KG1 (cell line): ENCODE data around the gene TCF4.

Experiments
- DNase-seq: peaks from one replicate; lab custom pipeline; 2025; lab: John Stamatoyannopoulos, UW

The TCF4 gene

DNA sequence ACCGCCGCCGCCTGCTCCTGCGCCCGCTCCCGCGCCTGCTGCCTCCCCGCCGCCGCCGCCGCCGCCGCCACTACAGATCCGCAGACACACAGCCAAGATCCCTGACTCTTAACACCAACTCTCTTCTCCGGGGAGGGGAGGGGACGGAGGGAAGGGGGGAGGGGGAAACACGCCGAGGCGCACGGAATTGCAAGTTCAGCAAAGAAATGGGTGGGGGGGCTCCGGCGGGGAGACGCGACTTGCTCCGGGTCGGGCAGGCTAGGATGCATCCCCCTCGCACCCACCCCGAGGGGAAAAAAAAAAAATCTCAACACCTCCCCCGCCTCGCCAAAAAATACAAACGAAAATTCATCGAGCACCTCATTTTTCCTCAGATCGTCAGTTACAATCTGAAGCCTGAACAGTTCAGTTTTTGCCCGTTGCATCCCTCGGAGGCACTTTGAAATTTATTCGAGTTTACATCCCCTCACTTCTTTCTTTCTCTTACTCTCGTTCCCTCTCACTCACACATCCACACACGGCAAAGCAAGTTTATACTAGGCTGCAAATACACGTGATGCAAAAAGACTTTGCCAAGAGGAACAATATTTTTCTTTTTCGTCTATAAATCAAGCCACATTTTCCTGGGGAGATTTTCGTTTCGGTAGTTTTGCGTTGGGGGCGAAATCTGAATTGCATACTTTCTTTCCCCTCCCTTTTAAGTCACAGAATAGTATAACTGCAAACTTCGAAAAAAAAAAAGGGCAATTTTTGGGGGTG is at the start of gene TCF4:
TCF4 (minus strand) TSS at position 82 of the 759 bp plus-strand sequence. CDS start 1,076 bp downstream, outside the sequence.
- peak; percentile 59 for DNase-seq

DNA sequence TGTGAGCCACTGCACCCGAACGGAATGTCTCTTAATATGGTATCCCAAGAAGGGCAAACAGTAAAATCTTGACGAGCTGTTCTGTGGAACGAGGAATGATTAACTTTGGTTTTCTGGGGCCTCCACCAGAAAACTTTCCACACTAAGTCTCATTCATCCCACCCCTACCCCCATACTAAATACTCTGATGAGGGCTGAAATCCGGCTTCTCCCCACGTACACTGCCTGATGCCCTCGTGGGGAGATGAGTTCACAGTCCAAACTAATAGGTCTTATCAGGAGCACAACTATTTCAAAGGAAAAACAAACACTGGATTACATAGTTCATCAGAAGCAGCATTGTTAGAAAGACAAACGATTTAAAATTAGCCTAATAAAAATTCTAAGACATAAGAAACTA is 49.2 kb upstream of the TCF4 start:
- DNase-seq, result no peak

DNA sequence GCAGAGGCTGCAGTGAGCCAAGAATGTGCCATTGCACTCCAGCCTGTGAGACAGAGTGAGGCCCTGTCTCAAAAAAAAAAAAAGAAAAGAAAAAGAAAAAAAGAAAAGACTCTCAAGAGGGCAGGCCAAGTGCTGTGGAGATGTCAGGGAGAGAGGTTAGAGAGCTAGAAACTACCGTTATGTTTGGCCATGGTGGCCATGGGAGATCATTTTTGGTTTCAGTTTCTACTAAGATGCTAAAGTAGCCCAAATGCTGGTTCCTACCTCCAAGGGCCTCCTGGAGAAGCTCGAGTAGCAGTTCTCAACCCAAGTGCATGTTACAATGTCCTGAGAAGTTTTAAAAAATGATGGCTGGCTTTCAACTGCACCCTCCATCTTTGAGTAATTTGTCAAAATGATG is 47.4 kb upstream of the TCF4 start:
- no peak for DNase-seq

DNA sequence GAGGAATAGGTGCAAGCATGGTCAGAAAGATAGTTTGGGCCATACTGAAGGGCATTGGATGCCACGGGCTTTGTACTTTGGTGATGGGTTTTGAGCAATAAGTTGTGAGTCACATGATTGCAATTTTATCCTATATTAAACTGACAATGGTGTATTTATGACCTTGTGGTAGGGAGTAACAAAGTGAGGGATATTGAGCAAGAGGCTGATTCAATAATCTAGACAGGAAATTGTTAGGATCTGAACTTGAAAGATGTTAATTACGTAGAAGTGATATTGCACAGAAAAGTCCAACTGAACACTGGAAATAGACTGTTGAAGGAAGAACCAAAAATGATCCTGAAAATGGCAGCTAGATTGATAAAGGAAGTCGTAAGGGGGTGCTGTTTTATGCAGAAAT is 46.6 kb upstream of the TCF4 start:
- DNase-seq, result no peak

DNA sequence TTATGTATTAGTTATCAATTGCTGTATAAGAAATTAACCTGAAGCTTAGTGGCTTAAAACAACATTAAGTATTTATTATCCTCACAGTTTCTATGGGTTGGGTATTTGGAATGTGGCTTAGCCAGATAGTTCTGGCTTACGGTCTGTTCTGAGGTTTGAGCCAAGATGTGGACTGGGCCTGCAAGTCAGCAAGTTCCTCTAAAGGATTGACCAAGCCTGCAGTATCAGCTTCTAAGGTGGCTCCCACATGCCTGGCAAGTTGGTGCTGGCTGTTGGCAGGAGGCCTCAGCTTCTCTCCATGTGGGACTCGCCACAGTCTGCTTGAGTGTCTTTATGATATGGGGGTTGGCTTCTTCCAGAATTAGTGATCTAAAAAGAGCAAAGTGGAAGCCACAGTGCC is 45.0 kb upstream of the TCF4 start:
- DNase-seq, result no peak

DNA sequence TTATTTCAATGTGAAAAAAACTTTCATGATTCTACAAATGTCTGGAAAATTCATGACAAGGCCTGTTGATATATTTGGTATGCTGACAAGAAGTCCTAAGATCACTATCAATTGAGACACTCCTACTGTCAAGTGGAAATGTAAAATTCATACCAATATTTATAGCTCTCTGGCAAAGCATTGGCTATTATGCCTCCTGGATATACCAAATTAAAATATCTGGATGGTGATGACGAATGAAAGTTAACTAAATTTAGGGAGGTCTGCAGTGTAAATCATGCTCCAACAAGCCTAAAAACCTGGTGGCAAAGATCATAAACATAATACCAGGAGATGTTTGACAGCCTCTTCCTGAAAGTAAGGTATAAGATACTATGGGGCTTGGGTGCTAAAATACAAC is 41.1 kb upstream of the TCF4 start:
- no peak for DNase-seq

DNA sequence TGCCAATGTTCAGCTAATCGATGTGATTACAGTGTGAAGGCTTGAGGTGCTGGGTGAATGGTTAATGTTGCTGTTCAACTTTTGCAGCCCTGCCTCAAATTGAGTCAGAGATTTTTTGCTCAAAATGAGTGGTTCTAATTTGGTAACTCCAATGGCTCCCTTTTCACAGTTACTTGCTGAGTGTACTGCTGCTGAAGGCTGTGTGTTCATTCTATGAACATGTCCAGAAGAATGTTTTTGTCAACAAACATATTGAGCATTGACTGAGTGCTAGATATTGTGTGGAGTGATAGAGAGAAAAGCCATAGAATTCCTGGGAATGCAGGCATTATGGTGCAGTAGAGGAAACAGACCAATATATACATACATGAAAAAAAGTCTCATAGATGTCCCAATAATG is 39.0 kb upstream of the TCF4 start:
- DNase-seq, result no peak

DNA sequence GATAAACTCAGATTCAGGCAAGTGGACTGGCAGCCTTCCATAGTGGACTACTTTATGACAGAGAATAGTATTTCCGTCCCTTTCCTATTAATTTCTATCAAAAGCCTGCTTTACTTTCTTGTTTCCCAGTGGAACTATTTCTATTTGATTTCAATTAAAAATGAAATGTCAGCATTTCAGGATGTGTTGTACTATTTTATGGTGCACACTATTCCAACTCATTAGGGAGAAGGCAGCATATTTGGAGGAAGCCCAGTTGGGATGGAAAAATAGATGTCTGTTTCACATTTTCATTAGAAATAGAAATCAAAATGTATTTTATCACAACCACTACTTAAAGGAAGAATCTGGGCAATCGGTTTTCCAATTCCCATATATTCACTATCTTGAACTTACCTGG is 37.9 kb upstream of the TCF4 start:
- DNase-seq, result no peak

DNA sequence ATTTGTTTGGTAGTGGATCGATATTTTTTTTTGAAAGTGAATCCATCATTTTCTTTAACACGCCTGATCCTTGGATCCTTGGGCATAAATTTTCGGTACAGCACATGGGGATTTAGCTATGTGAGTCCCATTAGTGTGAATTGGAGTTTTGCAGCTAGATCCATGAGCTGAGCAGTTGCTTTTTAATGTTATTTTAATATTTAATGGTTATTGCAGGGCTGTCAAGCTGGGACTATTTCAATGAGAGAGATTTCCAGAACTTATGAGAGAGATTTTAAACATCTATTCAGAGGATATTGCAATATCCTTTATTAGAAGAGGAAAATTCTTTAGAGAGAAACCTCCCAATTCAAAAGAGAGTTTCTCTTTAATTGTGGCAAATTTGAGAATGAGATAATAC is 35.6 kb upstream of the TCF4 start:
- no peak for DNase-seq

DNA sequence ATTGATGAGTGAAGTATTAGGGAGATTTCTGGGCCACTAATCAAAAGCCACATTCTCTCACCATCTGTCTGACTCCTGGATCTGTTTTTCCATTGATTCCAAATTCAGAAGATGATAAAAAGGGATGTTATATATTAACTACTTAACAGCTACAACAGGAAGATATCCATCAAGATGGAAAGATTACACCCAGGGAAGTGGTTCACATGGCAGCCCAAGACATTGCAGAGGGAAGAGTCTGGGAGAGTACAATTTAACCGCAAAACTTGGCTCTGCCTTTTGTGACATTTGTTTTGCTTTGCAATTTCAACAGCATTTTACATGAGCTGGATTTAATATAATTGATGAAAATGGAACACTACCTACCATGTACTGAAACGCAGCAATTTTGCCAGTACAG is 22.5 kb upstream of the TCF4 start:
- no peak for DNase-seq

DNA sequence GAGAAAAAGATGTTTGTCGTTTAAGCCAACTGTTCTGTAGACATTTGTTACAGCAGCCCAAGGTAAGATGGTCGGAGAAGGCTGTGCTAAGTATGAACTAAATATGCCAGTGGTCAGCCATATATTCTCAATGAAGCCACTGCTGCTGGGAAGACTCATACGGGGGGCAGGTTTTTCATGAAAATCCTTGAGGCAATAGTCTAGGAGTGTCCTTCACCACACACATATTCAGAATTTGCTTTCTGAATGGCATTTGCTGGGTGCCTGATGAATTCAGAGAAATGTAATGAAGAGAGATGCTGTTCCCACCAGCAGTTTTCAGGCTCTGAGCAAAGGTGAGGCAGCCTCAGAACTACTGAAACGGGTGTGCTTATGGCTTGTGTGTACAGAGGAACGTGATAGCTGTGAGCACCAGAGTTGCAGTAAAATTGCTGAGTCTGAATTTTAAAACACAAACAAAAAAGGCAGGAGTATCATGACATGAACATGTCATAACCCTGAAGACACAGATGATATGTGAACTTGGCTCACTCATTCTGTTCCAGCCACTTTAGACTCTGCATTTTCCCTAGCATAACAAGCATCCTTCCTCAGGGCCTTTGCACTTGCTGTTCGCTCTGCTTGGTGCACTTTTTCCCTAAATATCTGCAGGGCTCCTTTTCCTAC is 21.3 kb upstream of the TCF4 start:
- no peak for DNase-seq

DNA sequence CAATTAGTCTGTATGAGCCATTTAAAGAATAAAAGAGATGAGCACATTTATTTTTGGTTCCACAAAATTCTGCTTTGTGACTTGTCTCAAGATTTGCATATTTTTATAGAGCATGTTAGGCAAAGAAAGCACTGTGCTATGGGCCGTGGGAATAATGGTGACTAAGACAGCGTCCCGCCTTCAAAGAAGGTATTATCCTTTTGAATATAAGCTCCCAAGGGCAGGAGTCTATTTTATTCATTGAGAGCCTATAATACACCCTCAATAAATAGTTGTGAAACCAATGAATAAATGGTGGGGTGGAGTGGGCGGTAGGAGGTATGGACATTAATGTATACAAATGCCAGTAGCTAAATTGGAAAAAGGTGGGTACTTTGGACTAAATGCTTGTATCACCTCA is 20.5 kb upstream of the TCF4 start:
- no peak for DNase-seq

DNA sequence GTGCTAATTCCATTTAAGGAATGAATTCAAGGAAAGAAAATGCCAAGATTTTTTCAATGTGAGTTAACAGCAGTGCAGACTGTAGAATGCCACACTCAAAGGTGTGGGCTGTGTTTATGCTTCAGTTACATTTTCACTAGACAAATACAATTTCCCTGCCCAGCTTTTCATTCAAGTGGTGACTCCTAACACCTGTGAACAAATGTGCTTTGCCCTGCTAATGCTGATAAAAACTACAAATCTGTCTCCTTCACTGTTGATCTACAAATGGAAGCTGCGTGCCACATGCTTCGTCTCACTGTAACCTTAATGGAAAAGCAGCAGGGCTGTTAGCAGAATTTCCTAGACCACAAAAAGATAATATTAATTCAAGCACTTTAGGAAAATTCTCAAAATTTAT is 19.8 kb upstream of the TCF4 start:
- DNase-seq, result no peak

DNA sequence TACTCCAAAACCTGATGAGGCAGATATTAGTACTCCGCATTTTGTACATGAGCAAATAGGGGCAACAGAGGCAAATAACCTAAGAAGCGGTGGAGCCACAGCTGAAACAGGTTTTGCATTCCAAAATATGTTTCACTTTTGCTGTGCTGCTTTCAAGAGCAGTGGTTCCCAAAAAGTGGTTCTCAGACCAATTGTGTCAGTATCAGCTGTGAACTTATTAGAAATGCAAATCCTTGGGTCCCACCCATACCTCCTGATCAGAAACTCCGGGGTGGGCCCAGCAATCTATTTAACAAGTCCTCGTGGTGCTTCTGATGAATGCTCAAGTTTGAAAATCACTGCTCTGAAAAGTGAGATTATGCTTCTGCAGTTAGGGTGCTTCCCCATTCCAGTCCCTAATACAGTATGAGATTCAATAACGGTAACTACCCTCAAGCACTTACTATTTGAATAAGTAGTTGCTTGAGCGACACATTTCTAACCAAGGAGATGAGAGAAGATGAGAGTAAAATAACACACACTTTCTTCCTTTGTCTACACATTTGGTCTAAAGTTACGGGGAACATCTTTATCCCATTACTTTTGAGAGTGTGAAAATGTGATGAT is 17.8 kb upstream of the TCF4 start:
- no peak for DNase-seq

DNA sequence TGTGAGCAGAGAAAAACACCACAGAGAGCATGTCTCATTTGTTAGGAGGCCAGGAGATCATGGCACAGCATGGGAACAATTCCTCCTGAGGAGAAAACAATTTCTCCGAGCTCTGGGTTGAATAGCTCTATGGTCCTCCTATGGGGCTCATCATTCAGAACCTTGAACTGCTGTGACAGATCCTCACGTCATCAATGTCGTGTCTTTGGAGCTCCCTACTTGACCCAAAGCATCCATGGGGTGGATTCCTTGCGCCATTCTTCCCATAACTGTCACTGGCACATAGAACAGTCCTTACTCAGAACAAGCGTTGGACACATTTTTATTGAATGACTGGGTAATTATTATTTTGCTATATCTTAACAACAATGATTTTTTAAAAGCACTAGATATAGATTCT is 15.8 kb upstream of the TCF4 start:
- DNase-seq, result no peak

DNA sequence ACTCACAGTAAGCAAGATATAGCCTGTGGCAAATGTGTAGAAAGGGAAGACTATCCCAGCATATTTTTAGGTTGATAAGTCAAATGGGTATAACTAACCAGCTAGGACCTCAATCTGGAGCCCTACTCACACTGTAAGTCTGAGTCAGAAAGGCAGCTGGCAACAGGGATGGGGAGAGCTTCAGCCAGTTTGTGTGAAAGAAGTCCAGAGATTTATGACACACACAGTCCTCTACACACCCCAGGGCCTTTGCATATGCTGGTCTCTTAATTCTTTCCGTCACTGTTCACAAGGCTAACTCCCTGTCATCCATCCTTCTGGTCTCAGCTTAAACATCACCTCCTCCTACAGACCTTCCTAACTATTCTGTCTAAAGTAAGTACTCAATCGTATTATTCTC is 5.9 kb upstream of the TCF4 start:
- DNase-seq, result no peak

DNA sequence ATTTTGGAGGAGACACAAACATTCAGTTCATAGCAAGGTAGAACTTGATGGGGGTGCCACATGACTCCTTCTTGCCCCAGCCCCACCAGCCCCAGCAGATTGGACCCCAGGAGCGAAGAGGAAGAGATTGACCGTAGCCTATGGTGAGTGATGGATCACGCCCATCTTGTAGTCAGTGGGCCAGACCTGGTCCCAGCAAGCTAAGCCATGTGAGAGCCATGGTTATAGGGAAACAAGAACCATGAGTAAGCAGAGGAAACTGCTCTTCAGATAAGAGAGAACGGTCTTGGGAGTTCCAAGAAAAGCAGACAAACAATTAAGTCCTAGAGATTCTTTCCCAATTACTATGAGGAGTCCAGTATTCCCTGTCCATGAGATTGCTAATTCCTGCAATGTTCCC is 4.6 kb upstream of the TCF4 start:
- no peak for DNase-seq

DNA sequence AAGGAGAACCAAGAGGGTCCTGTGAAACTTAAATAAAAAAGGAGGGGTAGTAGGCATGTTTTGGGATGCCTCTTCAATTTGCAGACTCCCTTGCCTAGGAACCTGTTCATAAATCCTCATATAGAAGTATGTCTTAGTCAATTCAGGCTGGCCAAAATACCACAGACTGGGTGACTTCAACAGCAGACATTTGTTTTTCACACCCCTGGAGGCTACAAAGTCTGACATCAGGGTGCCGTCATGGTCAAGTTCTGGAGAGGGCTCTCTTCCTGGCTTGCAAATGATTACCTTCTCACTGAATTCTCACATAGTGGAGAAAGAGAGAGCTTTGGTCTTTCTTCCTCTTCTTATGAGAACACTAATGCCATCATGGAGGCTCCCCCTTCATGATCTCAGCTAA is 4.1 kb upstream of the TCF4 start:
- DNase-seq, result no peak

DNA sequence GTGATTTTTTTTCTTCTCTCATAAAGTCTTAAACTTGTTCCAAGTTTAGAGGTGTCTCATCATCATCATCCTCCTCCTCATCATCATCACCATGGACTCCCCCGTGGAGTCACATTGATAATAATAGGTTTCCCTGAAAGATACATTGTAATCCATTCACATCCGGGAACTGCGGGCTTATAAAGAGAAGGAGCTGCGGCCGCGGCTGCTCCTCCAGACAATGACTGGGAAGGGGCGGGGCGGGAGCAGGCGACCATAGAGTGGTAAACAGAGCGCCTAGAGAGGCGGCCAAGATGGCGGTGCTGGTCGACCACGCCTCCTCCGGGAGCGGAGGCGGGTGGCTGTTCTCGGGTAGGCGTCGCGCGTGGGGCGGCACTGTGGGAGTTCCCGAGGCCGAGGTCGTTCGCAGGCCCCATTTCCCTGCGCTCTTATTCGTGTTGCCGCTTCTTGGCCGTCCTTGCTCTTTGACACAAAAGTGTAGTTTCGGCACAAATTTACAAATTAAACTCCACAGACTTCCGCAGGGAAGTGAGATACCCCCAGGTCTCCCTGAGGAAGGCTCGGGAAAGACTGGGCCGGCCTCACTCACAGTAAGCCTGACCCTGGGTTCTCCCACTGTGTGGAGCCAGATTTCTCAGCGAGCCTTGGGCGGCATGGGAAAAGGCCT is 1.8 kb upstream of the TCF4 start:
- peak; percentile 88 for DNase-seq

DNA sequence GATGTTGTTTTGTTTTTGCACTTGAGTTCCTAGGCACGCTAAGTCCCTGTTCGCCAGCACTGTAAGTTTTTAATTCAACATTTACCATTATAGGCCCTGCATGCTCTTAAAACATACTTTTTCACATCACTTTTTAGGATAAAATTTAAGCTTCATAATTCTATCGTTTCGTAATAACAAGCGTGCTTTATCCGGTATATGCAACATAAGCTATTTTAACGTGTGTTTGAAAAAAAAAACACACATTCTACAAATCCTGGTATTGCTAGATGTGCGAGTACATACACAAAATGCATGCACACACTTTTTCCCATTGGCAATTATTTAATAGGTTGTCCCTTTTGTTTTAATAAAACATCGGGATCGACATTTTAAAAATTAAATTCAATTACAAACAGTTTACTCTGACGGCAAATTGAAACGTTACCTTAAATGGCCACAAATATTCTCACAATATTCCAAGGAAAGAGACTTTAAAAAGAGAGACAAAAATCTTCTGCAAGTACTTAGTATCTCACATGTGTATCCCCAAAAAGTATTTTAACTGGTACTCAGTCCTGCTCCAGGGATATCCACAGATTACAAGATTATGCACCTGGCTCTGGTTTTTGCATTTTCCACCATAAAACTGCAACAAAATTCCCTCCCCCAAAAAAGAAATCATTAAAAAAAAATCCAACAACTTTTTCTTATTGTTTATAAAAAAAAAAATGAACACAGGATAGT is 1.0 kb upstream of the TCF4 start:
- peak; percentile 59 for DNase-seq

DNA sequence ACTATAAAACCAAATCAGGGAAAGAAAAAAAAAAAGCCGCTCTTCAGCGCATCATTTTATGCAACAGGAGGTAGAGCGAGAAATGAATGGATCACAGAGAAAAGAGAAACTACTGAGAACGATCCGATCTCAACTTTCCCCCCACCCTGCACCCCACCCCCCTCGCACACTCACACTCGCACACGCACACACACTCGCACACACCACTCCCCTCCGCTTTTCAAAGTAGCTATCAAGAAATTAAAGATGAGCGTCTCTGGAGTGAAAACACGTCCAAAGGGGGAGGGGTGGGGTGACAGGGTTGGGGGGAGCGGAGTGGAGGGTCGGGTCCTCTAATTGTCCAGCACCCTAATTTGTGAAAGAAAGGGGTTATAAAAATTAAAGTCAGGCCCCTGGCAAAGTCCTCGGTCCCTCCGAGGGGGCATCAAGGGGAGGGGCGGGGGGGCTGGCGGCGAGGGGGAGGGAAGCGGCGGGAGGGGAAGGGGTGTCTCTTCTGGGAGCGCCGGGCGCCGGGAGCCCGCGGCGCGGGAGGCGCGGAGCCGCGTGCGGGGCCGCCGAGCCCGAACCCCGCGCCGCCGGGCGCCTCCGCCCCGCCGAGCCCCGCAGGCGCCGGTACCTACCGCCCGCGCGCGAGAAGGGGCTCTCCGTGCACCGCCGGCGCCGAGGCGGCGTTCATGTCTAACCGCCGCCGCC is 428 bp downstream of the TCF4 start:
- peak; percentile 11 for DNase-seq
